Mesothelial cell of epicardium (in vitro differentiated cells): ENCODE measurements around the gene IYD. TPM values are rescaled to one million over a fixed set of nuclear protein-coding genes. Genes with fewer than 3 reads are reported as not detected.
A peak's percentile ranks its signal among the peaks of the same experiment; 100 is the strongest.

Experiments
- DNase-seq, 2 experiments: peaks; one replicate each; pipeline ENCODE4 v3.0.0; 2021; ENCODE audit warnings: low spot score in 2 of 2; ENCODE audit not compliant: unreplicated experiment in 2 of 2
- H3K27ac Mint-ChIP-seq: 2 replicates; pipeline ENCODE4 v1.8.0; 2021; ENCODE audit warnings: mixed read lengths
- H3K27me3 Mint-ChIP-seq: 2 replicates; pipeline ENCODE4 v1.8.0; 2021; ENCODE audit warnings: low read depth, mixed read lengths
- H3K36me3 Mint-ChIP-seq: 2 replicates; pipeline ENCODE4 v1.8.0; 2021; ENCODE audit warnings: mixed read lengths
- H3K4me1 Mint-ChIP-seq: 2 replicates; pipeline ENCODE4 v1.8.0; 2021; ENCODE audit warnings: mixed read lengths
- H3K4me3 Mint-ChIP-seq: 2 replicates; pipeline ENCODE4 v1.8.0; 2021; ENCODE audit warnings: mild to moderate bottlenecking, moderate library complexity, mixed read lengths
- H3K9me3 Mint-ChIP-seq: 2 replicates; pipeline ENCODE4 v1.8.0; 2021; ENCODE audit warnings: mixed read lengths
- total RNA-seq: library from RNA; stranded (reverse); gene quantifications from 3 replicates; pipeline ENCODE4 v1.2.1, GENCODE V29; 2021
- TF ChIP-seq, protein P1 (sequence below): fragments of 200-600 bp; sonication (generic); IDR thresholded peaks from one replicate; pipeline ENCODE4 v1.5.0; 2021; ENCODE audit warnings: antibody characterized with exemption; ENCODE audit not compliant: unreplicated experiment

IYD gene
- total RNA-seq, 1 donor from 2014 or later, result not detected

DNA sequence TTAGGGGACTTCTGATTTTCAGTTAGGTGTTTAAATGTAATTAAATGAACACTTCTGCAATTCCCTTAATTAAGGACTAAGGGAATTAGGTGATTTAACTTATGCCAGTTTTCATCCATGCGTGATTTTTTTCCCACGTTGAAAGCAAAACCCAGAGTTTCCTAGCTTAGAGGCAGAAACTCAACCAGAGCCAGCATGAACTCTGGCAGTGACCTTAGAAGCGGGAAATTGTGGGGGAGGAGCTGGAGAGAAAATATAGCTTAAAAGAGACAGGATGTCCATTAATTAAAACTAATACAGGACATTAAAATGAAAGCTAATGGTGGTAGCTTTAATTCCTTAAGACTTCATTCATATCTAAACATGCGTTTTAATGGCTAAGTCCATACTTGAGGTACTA lies 41.6 kb downstream of the IYD start:
- H3K4me1 Mint-ChIP-seq, result peaks cover 62% of the 10 kb centered on the region
- peak overlapping the region; percentile 44 for H3K27ac Mint-ChIP-seq
- TF ChIP-seq, protein P1, sequence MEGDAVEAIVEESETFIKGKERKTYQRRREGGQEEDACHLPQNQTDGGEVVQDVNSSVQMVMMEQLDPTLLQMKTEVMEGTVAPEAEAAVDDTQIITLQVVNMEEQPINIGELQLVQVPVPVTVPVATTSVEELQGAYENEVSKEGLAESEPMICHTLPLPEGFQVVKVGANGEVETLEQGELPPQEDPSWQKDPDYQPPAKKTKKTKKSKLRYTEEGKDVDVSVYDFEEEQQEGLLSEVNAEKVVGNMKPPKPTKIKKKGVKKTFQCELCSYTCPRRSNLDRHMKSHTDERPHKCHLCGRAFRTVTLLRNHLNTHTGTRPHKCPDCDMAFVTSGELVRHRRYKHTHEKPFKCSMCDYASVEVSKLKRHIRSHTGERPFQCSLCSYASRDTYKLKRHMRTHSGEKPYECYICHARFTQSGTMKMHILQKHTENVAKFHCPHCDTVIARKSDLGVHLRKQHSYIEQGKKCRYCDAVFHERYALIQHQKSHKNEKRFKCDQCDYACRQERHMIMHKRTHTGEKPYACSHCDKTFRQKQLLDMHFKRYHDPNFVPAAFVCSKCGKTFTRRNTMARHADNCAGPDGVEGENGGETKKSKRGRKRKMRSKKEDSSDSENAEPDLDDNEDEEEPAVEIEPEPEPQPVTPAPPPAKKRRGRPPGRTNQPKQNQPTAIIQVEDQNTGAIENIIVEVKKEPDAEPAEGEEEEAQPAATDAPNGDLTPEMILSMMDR, result no peak
- no peak overlapping the region for H3K4me3 Mint-ChIP-seq
- H3K27me3 Mint-ChIP-seq, result no peaks in the 10 kb centered on the region
- H3K9me3 Mint-ChIP-seq, result peaks cover 3% of the 10 kb centered on the region
- H3K36me3 Mint-ChIP-seq, result no peaks in the 10 kb centered on the region
- no peak for DNase-seq

DNA sequence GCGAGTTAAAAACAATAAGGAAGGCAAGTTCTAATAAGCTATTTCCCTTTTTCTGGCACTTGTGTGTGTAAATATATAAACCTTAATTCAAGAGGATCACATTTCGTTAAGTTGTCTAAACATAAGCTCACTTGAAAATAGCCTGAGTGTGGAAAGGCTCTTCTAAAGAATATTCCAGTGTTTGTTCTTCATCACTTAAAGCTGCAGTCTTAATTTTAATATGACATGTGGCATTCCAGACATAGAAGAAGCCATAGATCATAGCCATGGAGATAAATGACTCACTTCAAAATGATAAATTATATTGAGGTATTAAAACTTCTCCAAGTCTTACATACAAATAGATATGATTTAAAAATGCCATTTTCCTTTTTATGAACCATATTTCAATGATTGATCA lies 42.1 kb downstream of the IYD start:
- no peaks in the 10 kb centered on the region for H3K36me3 Mint-ChIP-seq
- no peak overlapping the region for H3K4me3 Mint-ChIP-seq
- peaks cover 63% of the 10 kb centered on the region for H3K4me1 Mint-ChIP-seq
- peaks cover 3% of the 10 kb centered on the region for H3K27me3 Mint-ChIP-seq
- H3K9me3 Mint-ChIP-seq, result peaks cover 2% of the 10 kb centered on the region
- DNase-seq, result no peak
- no peak overlapping the region for H3K27ac Mint-ChIP-seq
- TF ChIP-seq, protein P1, result no peak

DNA sequence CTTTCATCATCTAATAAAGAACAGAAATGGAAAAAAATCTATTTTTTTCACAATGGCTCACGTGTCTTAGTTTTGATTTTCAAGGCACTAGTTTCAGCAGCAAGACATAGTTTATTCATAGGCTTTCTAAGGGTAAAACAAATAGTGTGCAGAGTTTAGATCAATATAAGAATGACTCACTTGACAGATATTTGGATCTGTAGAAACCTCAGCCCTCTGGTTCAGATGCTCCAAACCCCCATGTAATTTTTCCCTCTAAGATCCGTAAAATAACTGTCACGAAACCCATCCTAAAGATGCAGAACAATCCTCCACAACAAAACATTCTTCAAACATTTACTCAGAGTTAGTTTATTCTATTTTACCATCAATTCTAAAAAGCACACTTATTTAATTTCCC lies 43.4 kb downstream of the IYD start:
- H3K27me3 Mint-ChIP-seq, result peaks cover 5% of the 10 kb centered on the region
- H3K36me3 Mint-ChIP-seq, result no peaks in the 10 kb centered on the region
- H3K4me1 Mint-ChIP-seq, result peaks cover 54% of the 10 kb centered on the region

DNA sequence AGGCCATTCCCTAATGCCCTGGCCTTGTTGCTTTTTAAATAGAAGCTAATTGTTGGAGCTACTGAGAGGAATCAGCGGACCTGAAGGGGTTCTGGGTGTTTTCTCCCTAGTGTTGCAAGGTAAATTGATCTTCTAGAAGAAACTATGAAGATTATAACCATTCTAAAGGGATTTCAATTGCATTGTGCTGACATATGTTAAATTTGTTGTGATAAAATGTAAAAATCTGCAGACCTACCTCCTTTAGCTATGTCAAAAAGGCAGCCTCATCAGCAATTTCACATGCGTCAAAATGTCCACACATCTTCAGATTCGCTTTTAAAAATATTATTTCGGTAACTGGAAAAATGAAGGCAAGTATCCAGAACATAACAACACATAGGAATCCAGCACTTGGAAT lies 44.4 kb downstream of the IYD start:
- no peaks in the 10 kb centered on the region for H3K36me3 Mint-ChIP-seq
- peaks cover 53% of the 10 kb centered on the region for H3K4me1 Mint-ChIP-seq
- H3K27ac Mint-ChIP-seq, result no peak overlapping the region
- peaks cover 9% of the 10 kb centered on the region for H3K27me3 Mint-ChIP-seq
- TF ChIP-seq, protein P1, result no peak
- DNase-seq, result no peak
- H3K4me3 Mint-ChIP-seq, result no peak overlapping the region
- H3K9me3 Mint-ChIP-seq, result peaks cover 2% of the 10 kb centered on the region

More for the DNA sequence above, 43.4 kb downstream of the IYD start:
- no peak for DNase-seq
- Mint-ChIP-seq H3K9me3 (peaks cover 2% of the 10 kb centered on the region), H3K27ac (no peak overlapping the region), H3K4me3 (no peak overlapping the region)
- TF ChIP-seq, protein P1, result no peak

DNA sequence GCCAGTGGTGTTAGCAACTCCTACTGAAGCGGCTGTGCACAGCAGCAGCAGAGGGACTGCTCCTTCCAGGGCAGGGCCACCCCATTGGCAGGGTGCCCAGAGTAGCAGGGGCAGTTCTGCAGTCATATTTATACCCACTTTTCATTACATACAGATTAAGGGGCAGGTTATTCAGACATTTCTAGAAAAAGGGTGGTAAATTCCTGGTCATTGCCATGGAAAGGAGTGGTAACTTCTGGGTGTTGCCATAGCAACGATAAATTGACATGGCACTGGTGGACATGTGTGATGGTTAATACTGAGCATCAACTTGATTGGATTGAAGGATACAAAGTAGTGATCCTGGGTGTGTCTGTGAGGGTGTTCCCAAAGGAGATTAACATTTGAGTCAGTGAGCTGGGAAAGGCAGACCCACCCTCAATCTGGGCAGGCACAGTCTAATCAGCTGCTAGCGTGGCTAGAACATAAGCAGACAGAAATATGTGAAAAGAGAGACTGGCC lies 45.0 kb downstream of the IYD start:
- Mint-ChIP-seq H3K27me3 (peaks cover 9% of the 10 kb centered on the region), H3K4me3 (no peak overlapping the region), H3K27ac (no peak overlapping the region), H3K36me3 (no peaks in the 10 kb centered on the region), H3K9me3 (peaks cover 2% of the 10 kb centered on the region), H3K4me1 (peaks cover 53% of the 10 kb centered on the region)
- TF ChIP-seq, protein P1, result no peak
- DNase-seq, result no peak

DNA sequence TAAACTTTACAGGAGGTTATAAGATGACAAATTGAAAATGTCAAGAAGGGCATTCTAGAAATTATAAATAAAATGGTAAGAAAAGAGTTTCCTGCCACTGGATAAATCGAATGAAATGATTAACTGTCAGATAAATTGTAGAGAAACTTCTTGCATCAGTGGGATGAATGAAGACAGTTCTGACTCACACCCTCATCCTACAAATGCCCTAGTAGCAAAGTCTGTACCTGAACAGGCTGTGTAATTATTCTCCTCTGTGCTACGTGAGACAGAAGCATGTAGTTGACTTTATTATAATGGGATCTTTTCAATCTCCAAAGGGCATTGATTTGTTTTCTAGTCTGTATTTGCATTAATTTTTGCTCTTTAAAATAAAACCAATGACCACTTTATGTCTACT lies 47.3 kb downstream of the IYD start:
- H3K4me1 Mint-ChIP-seq, result peaks cover 34% of the 10 kb centered on the region
- peaks cover 14% of the 10 kb centered on the region for H3K9me3 Mint-ChIP-seq
- TF ChIP-seq, protein P1, result no peak
- H3K4me3 Mint-ChIP-seq, result no peak overlapping the region
- H3K27me3 Mint-ChIP-seq, result peaks cover 9% of the 10 kb centered on the region
- no peak for DNase-seq
- H3K27ac Mint-ChIP-seq, result no peak overlapping the region
- H3K36me3 Mint-ChIP-seq, result no peaks in the 10 kb centered on the region
